CD1c-positive myeloid dendritic cell (primary cell): Measurements from ENCODE around the gene OVOL1.

ENCODE experiments used
- DNase-seq: peaks from one replicate; pipeline ENCODE4 v3.0.0-alpha.2; 2016; ENCODE audit errors: extremely low spot score

The OVOL1 gene

GRCh38 chr11:65791719-65792213, 4.9 kb downstream of the OVOL1 start:
- DNase-seq: peak; percentile 79

GRCh38 chr11:65792456-65792855, 5.6 kb downstream of the OVOL1 start:
- DNase-seq: no peak

GRCh38 chr11:65793144-65793581, 6.3 kb downstream of the OVOL1 start:
- no peak for DNase-seq

- no peak for DNase-seq
Observed at GRCh38 chr11:65793625-65794400, 7.0 kb downstream of the OVOL1 start.

GRCh38 chr11:65794570-65795510, 8.0 kb downstream of the OVOL1 start:
- no peak for DNase-seq

GRCh38 chr11:65796726-65797601, 10.1 kb downstream of the OVOL1 start:
- DNase-seq: no peak

- no peak for DNase-seq
Observed at GRCh38 chr11:65797711-65798110, 10.8 kb downstream of the OVOL1 start.

- DNase-seq: no peak
Observed at GRCh38 chr11:65798882-65799281, 12.0 kb downstream of the OVOL1 start.

GRCh38 chr11:65801153-65801987, 14.5 kb downstream of the OVOL1 start:
- DNase-seq: no peak

GRCh38 chr11:65802841-65803240, 16.0 kb downstream of the OVOL1 start:
- peak; percentile 70 for DNase-seq

GRCh38 chr11:65803797-65804492, 17.1 kb downstream of the OVOL1 start:
- DNase-seq: no peak

GRCh38 chr11:65806979-65807378, 20.1 kb downstream of the OVOL1 start:
- peak; percentile 48 for DNase-seq

- DNase-seq: no peak
Observed at GRCh38 chr11:65808744-65809341, 22.0 kb downstream of the OVOL1 start.

GRCh38 chr11:65809496-65809895, 22.6 kb downstream of the OVOL1 start:
- DNase-seq: no peak

GRCh38 chr11:65810046-65810868, 23.4 kb downstream of the OVOL1 start:
- no peak for DNase-seq

GRCh38 chr11:65811764-65812475, 25.1 kb downstream of the OVOL1 start:
- DNase-seq: peak; percentile 79

GRCh38 chr11:65814131-65814985, 27.5 kb downstream of the OVOL1 start:
- DNase-seq: peak; percentile 94
